HCT116 (cell line): ENCODE measurements around the gene TMEM135.

Experiments used
- CTCF ChIP-seq, 3 experiments: fragments of 200-600 bp in 1 of 3; sonication (generic) in 1 of 3; IDR thresholded peaks in 2 of 3; conservative IDR thresholded peaks in 1 of 3; 2 replicates each; pipeline ENCODE4 v1.5.1; 2012 to 2017; ENCODE audit warnings: low read depth in 2 of 3, low read length in 2 of 3, antibody characterized with exemption in 1 of 3, borderline replicate concordance in 1 of 3, control low read depth in 1 of 3, mild to moderate bottlenecking in 1 of 3, mixed read lengths in 1 of 3, mixed run types in 1 of 3, moderate library complexity in 1 of 3; ENCODE audit not compliant: insufficient read depth in 1 of 3
- EZH2 ChIP-seq: fragments of 200-600 bp; sonication (generic); IDR thresholded peaks from 2 replicates; pipeline ENCODE4 v1.6.1; 2017; ENCODE audit warnings: antibody characterized with exemption, mixed run types
- JUND ChIP-seq: IDR thresholded peaks from 2 replicates; pipeline ENCODE4 v1.6.1; 2012
- POLR2A ChIP-seq: IDR thresholded peaks from 2 replicates; pipeline ENCODE4 v1.7.0; 2011; ENCODE audit warnings: borderline replicate concordance; ENCODE audit not compliant: insufficient read depth, insufficient read length; ENCODE audit errors: extremely low read depth
- POLR2AphosphoS5 ChIP-seq: IDR thresholded peaks from 2 replicates; pipeline ENCODE4 v1.6.1; 2011; ENCODE audit warnings: mild to moderate bottlenecking, low read depth, low read length, moderate library complexity

DNA sequence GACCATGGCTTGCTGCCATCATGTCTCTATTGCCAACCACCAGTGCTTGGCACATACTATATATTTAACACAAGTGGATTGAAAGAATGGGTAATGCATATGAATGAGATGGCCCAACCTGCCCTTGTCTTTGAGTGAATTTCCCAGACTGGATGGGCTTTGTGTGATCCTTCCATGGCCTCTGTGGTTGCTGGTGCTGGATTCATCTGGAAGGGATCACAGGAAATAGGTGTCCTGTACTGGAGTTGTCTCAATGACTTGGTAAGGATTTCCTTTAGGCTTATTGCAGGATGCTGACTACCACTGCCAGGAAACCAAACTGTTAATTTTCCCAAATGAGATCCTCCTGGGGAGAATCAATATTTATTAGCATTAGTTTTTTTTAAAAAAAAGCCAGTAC lies 328.6 kb downstream of the TMEM135 start:
- no peak for TF ChIP-seq CTCF (IDR thresholded peaks at IDR 0.05 in 2 of 3, conservative IDR thresholded peaks at IDR 0.05 in 1 of 3; ENCODE audit: borderline replicate concordance in 1 of 3, insufficient read depth in 1 of 3, low read depth in 2 of 3, low read length in 2 of 3)
- no peak for TF ChIP-seq JUND
- TF ChIP-seq POLR2A, result no peak
- no peak for TF ChIP-seq POLR2AphosphoS5
- no peak for TF ChIP-seq EZH2
